GM23338 (cell line): Measurements from ENCODE around the gene DRD4.

ENCODE experiments used
- CREB1 ChIP-seq: fragments of 250-450 bp; sonication (Bioruptor Pico); IDR thresholded peaks from 2 replicates; pipeline ENCODE4 v1.5.0; 2020; ENCODE audit warnings: low read depth, mild to moderate bottlenecking, moderate library complexity
- CTCF ChIP-seq, 2 experiments: fragments of 200-600 bp in 1 of 2; sonication (generic) in 1 of 2; conservative IDR thresholded peaks; 2 replicates each; pipeline versions ENCODE4 v1.5.1 to v1.6.1; 2016 to 2017; ENCODE audit warnings: antibody characterized with exemption in 2 of 2, low read depth in 2 of 2, mild to moderate bottlenecking in 2 of 2, moderate library complexity in 1 of 2
- ETS1 ChIP-seq: IDR thresholded peaks from 2 replicates; pipeline ENCODE4 v1.6.1; 2016; ENCODE audit warnings: antibody characterized with exemption
- EZH2 ChIP-seq: fragments of 200-600 bp; sonication (generic); IDR thresholded peaks from one replicate; pipeline ENCODE4 v1.8.0; 2017; ENCODE audit warnings: antibody characterized with exemption, mild to moderate bottlenecking, low read depth; ENCODE audit not compliant: unreplicated experiment
- EZH2phosphoT487 ChIP-seq: fragments of 200-600 bp; sonication (generic); IDR thresholded peaks from one replicate; pipeline ENCODE4 v1.8.1; 2018; ENCODE audit warnings: antibody characterized with exemption; ENCODE audit not compliant: unreplicated experiment
- JUNB ChIP-seq: IDR thresholded peaks from one replicate; pipeline ENCODE4 v1.6.1; 2016; ENCODE audit warnings: antibody characterized with exemption; ENCODE audit not compliant: unreplicated experiment
- NANOG ChIP-seq: IDR thresholded peaks from 2 replicates; pipeline ENCODE4 v1.6.1; 2016; ENCODE audit warnings: antibody characterized with exemption, borderline replicate concordance
- POLR2AphosphoS5 ChIP-seq: IDR thresholded peaks from 2 replicates; pipeline ENCODE4 v1.6.1; 2016; ENCODE audit warnings: antibody characterized with exemption, low read depth
- REST ChIP-seq: IDR thresholded peaks from one replicate; pipeline ENCODE4 v1.6.1; 2018; ENCODE audit warnings: antibody characterized with exemption; ENCODE audit not compliant: unreplicated experiment
- ZNF114 ChIP-seq: fragments of 250-450 bp; sonication (Bioruptor Pico); IDR thresholded peaks from 2 replicates; pipeline ENCODE4 v1.5.0; 2020; ENCODE audit warnings: mild to moderate bottlenecking, moderate library complexity
- ZNF462 ChIP-seq: fragments of 250-450 bp; sonication (Bioruptor Pico); IDR thresholded peaks from 2 replicates; pipeline ENCODE4 v1.5.0; 2020; ENCODE audit warnings: mild to moderate bottlenecking, moderate library complexity

GRCh38 chr11:589798-590197, 47.3 kb upstream of the DRD4 start:
- TF ChIP-seq POLR2AphosphoS5 (no peak), CTCF (conservative IDR thresholded peaks at IDR 0.05; ENCODE audit: low read depth in 2 of 2) (no peak), EZH2 (no peak), EZH2phosphoT487 (no peak), JUNB (no peak), NANOG (no peak), REST (no peak), CREB1 (no peak), ZNF114 (CRISPR knock-in tag) (no peak), ETS1 (no peak), ZNF462 (no peak)
